ENCODE results near the gene UBTF. TPM values are rescaled to one million over a fixed set of nuclear protein-coding genes. Genes with fewer than 3 reads are reported as not detected.

Gene UBTF
- total and polyA plus RNA-seq, 2 of the 8 experiments (the other 6 are each of a cell fraction or from before 2014, with no cell fraction given), result 14.7 to 106 TPM

GRCh38 chr17:44200478-44201155 is 18.9 kb downstream of the UBTF start (continued):
- TF ChIP-seq, protein P1, sequence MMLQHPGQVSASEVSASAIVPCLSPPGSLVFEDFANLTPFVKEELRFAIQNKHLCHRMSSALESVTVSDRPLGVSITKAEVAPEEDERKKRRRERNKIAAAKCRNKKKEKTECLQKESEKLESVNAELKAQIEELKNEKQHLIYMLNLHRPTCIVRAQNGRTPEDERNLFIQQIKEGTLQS (IDR thresholded peaks at IDR 0.05; ENCODE audit: insufficient read depth, low read depth, low read length), result no peak
- TF ChIP-seq, protein P2, sequence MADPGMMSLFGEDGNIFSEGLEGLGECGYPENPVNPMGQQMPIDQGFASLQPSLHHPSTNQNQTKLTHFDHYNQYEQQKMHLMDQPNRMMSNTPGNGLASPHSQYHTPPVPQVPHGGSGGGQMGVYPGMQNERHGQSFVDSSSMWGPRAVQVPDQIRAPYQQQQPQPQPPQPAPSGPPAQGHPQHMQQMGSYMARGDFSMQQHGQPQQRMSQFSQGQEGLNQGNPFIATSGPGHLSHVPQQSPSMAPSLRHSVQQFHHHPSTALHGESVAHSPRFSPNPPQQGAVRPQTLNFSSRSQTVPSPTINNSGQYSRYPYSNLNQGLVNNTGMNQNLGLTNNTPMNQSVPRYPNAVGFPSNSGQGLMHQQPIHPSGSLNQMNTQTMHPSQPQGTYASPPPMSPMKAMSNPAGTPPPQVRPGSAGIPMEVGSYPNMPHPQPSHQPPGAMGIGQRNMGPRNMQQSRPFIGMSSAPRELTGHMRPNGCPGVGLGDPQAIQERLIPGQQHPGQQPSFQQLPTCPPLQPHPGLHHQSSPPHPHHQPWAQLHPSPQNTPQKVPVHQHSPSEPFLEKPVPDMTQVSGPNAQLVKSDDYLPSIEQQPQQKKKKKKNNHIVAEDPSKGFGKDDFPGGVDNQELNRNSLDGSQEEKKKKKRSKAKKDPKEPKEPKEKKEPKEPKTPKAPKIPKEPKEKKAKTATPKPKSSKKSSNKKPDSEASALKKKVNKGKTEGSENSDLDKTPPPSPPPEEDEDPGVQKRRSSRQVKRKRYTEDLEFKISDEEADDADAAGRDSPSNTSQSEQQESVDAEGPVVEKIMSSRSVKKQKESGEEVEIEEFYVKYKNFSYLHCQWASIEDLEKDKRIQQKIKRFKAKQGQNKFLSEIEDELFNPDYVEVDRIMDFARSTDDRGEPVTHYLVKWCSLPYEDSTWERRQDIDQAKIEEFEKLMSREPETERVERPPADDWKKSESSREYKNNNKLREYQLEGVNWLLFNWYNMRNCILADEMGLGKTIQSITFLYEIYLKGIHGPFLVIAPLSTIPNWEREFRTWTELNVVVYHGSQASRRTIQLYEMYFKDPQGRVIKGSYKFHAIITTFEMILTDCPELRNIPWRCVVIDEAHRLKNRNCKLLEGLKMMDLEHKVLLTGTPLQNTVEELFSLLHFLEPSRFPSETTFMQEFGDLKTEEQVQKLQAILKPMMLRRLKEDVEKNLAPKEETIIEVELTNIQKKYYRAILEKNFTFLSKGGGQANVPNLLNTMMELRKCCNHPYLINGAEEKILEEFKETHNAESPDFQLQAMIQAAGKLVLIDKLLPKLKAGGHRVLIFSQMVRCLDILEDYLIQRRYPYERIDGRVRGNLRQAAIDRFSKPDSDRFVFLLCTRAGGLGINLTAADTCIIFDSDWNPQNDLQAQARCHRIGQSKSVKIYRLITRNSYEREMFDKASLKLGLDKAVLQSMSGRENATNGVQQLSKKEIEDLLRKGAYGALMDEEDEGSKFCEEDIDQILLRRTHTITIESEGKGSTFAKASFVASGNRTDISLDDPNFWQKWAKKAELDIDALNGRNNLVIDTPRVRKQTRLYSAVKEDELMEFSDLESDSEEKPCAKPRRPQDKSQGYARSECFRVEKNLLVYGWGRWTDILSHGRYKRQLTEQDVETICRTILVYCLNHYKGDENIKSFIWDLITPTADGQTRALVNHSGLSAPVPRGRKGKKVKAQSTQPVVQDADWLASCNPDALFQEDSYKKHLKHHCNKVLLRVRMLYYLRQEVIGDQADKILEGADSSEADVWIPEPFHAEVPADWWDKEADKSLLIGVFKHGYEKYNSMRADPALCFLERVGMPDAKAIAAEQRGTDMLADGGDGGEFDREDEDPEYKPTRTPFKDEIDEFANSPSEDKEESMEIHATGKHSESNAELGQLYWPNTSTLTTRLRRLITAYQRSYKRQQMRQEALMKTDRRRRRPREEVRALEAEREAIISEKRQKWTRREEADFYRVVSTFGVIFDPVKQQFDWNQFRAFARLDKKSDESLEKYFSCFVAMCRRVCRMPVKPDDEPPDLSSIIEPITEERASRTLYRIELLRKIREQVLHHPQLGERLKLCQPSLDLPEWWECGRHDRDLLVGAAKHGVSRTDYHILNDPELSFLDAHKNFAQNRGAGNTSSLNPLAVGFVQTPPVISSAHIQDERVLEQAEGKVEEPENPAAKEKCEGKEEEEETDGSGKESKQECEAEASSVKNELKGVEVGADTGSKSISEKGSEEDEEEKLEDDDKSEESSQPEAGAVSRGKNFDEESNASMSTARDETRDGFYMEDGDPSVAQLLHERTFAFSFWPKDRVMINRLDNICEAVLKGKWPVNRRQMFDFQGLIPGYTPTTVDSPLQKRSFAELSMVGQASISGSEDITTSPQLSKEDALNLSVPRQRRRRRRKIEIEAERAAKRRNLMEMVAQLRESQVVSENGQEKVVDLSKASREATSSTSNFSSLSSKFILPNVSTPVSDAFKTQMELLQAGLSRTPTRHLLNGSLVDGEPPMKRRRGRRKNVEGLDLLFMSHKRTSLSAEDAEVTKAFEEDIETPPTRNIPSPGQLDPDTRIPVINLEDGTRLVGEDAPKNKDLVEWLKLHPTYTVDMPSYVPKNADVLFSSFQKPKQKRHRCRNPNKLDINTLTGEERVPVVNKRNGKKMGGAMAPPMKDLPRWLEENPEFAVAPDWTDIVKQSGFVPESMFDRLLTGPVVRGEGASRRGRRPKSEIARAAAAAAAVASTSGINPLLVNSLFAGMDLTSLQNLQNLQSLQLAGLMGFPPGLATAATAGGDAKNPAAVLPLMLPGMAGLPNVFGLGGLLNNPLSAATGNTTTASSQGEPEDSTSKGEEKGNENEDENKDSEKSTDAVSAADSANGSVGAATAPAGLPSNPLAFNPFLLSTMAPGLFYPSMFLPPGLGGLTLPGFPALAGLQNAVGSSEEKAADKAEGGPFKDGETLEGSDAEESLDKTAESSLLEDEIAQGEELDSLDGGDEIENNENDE (IDR thresholded peaks at IDR 0.05; ENCODE audit: insufficient replicate concordance, low read length), result no peak
- TF ChIP-seq MAFK (IDR thresholded peaks at IDR 0.05; ENCODE audit: low read depth, low read length) (no peak), SIRT6 (IDR thresholded peaks at IDR 0.05; ENCODE audit: low read length) (no peak), POLR2A (IDR thresholded peaks at IDR 0.05; ENCODE audit: control extremely low read depth in 1 of 2, low read depth in 2 of 2, low read length in 2 of 2) (peak in 1 of 2 experiments; percentile 75; a peak in 2 of 3 replicates)
